NB4 (cell line): ENCODE measurements around the gene CALR3.
"Not testable (repeated sequence)": the region's sequence is repeated elsewhere in the genome, so short reads cannot be mapped to it uniquely, and the experiment has no call there.

ENCODE experiments used
- DNase-seq: peaks from one replicate; pipeline ENCODE4 v3.0.0; 2010; ENCODE audit warnings: low read depth
- H3K4me3 ChIP-seq: one replicate; pipeline ENCODE4 v1.5.1; 2011; ENCODE audit warnings: mild to moderate bottlenecking, low read depth, low read length, moderate library complexity
- MYC ChIP-seq: IDR thresholded peaks from 2 replicates; pipeline ENCODE4 v1.6.1; 2011; ENCODE audit warnings: low read depth, low read length
- POLR2A ChIP-seq: IDR thresholded peaks from 2 replicates; pipeline ENCODE4 v1.6.1; 2011; ENCODE audit warnings: mild to moderate bottlenecking; ENCODE audit not compliant: insufficient read length; ENCODE audit errors: extremely low read depth
- TF ChIP-seq, protein P1 (sequence below): IDR thresholded peaks from one replicate; pipeline ENCODE4 v1.5.1; 2012; ENCODE audit warnings: low read depth, low read length
- TF ChIP-seq, protein P2 (sequence below): IDR thresholded peaks from 2 replicates; pipeline ENCODE4 v1.6.1; 2011; ENCODE audit warnings: low read depth, low read length

The CALR3 gene

DNA sequence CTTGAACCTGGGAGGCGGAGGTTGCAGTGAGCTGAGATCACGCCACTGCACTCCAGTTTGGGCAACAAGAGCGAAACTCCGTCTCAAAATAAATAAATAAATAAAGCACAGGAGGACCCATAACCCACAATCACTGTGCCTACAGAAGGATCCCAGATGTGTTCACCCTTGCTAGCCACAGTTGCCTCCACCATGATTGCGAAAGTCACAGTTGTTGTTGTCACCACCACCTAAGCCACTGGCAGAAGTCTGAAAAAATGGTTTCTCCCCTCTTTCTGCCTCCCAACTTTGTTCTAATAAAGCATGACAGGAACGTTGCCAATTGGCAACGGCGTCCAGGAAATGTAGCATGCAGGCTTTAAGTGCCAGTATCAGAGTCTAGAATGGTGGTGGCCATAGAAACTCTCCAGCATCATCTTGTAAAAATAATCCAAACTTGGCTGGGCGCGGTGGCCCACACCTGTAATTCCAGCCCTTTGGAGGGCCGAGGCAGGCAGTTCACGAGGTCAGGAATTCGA is 22.0 kb downstream of the CALR3 start:
- TF ChIP-seq POLR2A (no peak), MYC (no peak)
- TF ChIP-seq, protein P1, sequence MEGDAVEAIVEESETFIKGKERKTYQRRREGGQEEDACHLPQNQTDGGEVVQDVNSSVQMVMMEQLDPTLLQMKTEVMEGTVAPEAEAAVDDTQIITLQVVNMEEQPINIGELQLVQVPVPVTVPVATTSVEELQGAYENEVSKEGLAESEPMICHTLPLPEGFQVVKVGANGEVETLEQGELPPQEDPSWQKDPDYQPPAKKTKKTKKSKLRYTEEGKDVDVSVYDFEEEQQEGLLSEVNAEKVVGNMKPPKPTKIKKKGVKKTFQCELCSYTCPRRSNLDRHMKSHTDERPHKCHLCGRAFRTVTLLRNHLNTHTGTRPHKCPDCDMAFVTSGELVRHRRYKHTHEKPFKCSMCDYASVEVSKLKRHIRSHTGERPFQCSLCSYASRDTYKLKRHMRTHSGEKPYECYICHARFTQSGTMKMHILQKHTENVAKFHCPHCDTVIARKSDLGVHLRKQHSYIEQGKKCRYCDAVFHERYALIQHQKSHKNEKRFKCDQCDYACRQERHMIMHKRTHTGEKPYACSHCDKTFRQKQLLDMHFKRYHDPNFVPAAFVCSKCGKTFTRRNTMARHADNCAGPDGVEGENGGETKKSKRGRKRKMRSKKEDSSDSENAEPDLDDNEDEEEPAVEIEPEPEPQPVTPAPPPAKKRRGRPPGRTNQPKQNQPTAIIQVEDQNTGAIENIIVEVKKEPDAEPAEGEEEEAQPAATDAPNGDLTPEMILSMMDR = no peak
- TF ChIP-seq, protein P2, sequence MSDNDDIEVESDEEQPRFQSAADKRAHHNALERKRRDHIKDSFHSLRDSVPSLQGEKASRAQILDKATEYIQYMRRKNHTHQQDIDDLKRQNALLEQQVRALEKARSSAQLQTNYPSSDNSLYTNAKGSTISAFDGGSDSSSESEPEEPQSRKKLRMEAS = no peak
- DNase-seq = peak; percentile 72

DNA sequence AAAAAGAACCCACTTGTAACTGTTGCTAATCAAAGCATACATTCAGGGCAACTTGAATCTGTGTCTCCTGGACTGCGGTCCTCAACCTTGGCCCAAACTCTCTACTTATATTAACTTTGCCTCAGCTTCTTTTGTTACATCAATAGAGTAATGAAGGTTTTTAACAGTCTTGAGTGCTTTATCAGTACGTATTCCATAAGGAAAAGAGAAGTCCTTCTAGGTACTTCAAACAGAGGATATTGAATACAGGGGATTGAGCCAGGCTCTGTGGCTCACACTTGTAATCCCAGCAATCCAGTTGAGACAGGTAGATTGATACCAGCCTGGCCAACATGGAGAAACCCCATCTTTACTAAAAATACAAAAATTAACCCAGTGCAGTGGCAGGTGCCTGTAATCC is 23.0 kb downstream of the CALR3 start:
- no peak overlapping the region for H3K4me3 ChIP-seq
- TF ChIP-seq, protein P1 = no peak
- TF ChIP-seq POLR2A (no peak), MYC (no peak)
- TF ChIP-seq, protein P2 = no peak
- no peak for DNase-seq

More for the DNA sequence above, 22.0 kb downstream of the CALR3 start:
- H3K4me3 ChIP-seq = no peak overlapping the region

DNA sequence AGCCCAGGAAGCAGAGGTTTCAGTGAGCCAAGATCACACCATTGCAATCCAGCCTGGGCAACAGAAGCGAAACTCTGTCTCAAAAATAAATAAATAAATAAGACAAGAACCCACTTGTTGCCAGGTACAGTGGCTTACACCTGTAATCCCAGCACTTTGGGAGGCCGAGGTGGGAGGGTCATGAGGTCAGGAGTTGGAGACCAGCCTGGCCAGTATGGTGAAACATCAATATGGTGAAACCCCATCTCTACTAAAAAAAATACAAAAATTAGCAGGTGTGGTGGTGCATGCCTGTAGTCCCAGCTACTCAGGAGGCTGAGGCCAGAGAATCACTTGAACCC is 23.4 kb downstream of the CALR3 start:
- DNase-seq = not testable (repeated sequence)
- H3K4me3 ChIP-seq = peak overlapping the region; percentile 52

DNA sequence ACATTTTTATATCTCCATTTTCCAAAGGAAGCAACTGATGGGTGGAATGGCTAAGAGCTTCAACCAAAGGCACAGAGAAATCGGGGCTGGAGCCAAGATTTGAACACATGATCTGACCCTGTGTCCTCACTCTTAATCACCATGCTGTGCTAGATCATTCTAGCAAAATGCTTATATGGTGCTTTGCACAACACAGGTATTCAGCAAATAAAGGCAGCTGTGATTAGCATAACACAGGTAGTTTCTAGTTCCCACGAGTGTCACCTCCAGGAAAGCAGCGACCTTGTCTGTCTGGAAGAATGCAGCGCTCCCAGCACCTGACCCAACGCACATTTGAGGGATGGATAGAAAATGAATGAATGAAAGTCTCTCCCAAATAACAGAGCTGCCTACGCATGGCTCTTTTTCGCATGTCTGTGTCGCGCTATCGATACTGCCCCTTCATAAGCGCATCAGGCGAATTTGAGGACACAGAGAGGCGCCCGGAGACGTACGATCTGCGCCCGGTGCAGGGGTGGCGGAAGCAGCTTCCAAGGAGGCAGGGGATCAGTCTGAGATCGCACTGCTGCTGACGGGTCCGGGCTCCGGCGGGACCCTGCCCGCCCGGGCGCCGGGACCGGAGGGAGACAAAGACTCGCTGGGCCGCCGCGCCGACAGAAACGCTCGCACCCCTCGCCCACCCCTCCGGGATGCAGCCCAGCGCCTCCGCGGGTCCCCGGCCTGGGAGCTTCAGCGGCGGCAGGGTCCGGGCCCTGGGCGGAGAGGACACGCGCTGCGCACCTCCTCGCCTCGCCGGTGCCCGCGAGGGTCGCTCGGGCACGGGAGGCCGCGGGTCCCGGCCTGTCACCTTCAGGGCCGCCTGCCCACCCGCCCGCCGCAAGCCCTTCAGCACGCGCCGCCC is 24.8 kb downstream of the CALR3 start:
- H3K4me3 ChIP-seq = peak overlapping the region; percentile 85
- TF ChIP-seq, protein P2 = no peak
- TF ChIP-seq, protein P1 = no peak
- TF ChIP-seq POLR2A = no peak
- TF ChIP-seq MYC = no peak
- DNase-seq = peak; percentile 60

DNA sequence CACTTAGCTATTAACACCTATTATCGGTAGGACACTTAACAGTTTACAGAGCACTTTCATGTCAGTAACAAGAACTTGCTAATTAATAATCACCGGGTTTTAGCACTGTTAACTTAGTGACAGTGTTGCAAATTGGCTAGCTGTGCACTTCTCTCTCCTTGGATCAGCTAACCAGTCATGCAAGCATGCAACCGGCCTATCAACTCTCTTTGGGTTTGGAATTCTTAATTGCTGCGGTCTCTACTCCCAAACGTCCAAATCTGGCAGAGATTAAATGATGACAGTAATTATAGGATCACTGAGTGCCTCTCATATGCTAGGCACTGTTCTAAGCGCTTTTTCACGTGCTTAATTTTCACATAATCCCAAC is 25.4 kb downstream of the CALR3 start:
- no peak for DNase-seq
- TF ChIP-seq, protein P2 = no peak
- TF ChIP-seq POLR2A (no peak), MYC (no peak)
- TF ChIP-seq, protein P1 = no peak
- peak overlapping the region; percentile 85 for H3K4me3 ChIP-seq

DNA sequence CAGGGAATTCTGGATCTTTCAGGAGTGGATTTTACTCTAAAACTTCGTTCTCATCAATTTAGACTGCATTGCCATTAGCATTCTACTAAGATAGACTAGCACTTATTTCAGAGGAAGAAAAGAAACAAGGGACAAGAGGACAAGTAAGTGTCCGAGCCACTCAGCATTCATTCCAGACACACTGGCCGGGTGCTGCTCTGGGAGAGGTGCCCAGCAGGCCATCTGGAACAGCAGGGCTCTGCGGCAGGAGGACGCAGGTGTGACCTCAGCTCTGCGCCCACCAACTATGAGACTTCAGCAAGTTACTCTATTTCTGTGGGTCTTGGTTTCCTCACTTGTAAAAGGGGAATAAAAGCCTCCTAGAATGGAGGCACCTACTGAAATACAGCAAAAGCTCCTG is 28.4 kb downstream of the CALR3 start:
- TF ChIP-seq, protein P2 = no peak
- TF ChIP-seq POLR2A = no peak
- TF ChIP-seq MYC = no peak
- TF ChIP-seq, protein P1 = no peak
- DNase-seq = no peak
- H3K4me3 ChIP-seq = no peak overlapping the region

DNA sequence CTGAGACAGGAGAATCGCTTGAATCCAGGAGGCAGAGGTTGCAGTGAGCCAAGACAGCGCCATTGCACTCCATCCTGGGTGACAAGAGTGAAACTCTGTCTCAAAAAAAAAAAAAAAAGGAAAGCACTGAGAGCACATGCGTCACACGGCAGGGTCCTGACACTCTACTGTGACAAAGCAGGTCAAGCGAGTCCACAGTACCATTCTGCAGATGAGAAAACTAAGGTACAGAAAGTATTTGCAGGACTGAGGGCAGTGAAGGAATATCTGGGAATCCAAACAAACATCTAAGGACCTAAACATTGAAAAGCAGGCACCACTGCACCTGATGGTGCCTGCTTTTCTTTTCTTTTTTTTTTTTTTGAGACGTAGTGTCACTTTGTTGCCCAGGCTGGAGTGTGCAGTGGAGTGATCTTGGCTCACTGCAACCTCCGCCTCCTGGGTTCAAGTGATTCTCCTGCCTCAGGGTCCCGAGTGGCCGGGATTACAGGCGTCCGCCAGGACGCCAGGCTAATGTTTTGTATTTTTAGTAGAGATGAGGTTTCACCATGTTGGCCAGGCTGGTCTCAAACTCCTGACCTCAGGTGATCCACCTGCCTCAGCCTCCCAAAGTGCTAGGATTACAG is 29.1 kb downstream of the CALR3 start:
- H3K4me3 ChIP-seq, DNase-seq: not testable (repeated sequence)
